Sigmoid colon (tissue), 4 donors: ENCODE results near the gene ARNT2.

Source experiments
- EP300 ChIP-seq, 4 donors: sonication (generic); formaldehyde crosslinking; IDR thresholded peaks; one replicate each; pipeline ENCODE4 v1.6.1; 2017; ENCODE audit warnings: antibody characterized with exemption in 4 of 4
- POLR2A ChIP-seq, 2 donors: fragments of 450-650 bp; IDR thresholded peaks; one replicate each; pipeline ENCODE4 v1.6.1; 2016; ENCODE audit warnings: antibody characterized with exemption in 2 of 2, mild to moderate bottlenecking in 2 of 2, moderate library complexity in 2 of 2
- POLR2AphosphoS5 ChIP-seq, 4 donors: sonication (generic); formaldehyde crosslinking; IDR thresholded peaks; one replicate each; pipeline ENCODE4 v1.6.1; 2017; ENCODE audit warnings: antibody characterized with exemption in 4 of 4
- TF ChIP-seq, protein P1 (sequence below), 4 experiments: fragments of 450-650 bp in 3 of 4; fragments of 200-600 bp in 1 of 4; IDR thresholded peaks; one replicate each; pipeline ENCODE4 v1.5.1; 2016 to 2019; ENCODE audit warnings: antibody characterized with exemption in 4 of 4, mild to moderate bottlenecking in 3 of 4, moderate library complexity in 2 of 4

DNA sequence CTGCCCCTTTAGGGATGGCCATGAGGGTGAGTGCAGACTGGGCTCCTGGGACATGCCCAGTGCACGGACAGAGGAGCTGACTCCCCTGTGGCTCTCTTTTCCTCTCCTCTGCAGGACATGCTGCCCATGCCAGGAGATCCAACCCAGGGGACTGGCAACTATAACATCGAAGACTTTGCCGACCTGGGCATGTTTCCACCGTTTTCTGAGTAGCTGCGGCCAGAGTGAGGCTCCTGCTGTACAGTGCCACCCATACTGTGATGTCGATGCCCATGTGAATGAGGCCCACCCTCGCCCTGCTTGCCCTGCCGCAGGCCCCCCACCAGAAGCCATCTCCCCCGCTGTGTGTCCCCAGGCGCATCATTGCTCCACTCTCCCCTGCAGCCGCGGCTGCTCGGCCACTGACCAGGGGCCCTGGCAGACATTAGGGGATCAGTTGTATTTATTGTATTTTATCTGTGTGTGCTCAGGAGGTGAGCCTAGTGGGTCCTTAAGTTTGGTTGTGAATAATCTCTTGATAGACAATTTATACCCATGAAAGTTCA, 189.4 kb downstream of the ARNT2 start:
- TF ChIP-seq, protein P1, sequence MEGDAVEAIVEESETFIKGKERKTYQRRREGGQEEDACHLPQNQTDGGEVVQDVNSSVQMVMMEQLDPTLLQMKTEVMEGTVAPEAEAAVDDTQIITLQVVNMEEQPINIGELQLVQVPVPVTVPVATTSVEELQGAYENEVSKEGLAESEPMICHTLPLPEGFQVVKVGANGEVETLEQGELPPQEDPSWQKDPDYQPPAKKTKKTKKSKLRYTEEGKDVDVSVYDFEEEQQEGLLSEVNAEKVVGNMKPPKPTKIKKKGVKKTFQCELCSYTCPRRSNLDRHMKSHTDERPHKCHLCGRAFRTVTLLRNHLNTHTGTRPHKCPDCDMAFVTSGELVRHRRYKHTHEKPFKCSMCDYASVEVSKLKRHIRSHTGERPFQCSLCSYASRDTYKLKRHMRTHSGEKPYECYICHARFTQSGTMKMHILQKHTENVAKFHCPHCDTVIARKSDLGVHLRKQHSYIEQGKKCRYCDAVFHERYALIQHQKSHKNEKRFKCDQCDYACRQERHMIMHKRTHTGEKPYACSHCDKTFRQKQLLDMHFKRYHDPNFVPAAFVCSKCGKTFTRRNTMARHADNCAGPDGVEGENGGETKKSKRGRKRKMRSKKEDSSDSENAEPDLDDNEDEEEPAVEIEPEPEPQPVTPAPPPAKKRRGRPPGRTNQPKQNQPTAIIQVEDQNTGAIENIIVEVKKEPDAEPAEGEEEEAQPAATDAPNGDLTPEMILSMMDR (IDR thresholded peaks at IDR 0.05) = no peak
- TF ChIP-seq EP300 (IDR thresholded peaks at IDR 0.05) (no peak), POLR2A (IDR thresholded peaks at IDR 0.05) (no peak), POLR2AphosphoS5 (IDR thresholded peaks at IDR 0.05) (no peak)
